ENCODE results near the gene ATP5F1A. TPM values are rescaled to one million over a fixed set of nuclear protein-coding genes. Genes with fewer than 3 reads are reported as not detected.

Gene ATP5F1A
- total RNA-seq, 1 experiment from 2014 or later = 912 TPM

Other genes starting within 250 kb of the ATP5F1A start
- gene EPG5, start 131.0 kb downstream of the ATP5F1A start, total RNA-seq (2014; rRNA removed; shearing (Covaris generic)) = 4.6 and 5.8 TPM in 2 replicates
- gene PSTPIP2, start 26.0 kb downstream of the ATP5F1A start, total RNA-seq (2014; rRNA removed; shearing (Covaris generic)) = 18.9 and 19.0 TPM in 2 replicates
- gene HAUS1, start 6.1 kb upstream of the ATP5F1A start, total RNA-seq (2014; rRNA removed; shearing (Covaris generic)) = 237 and 250 TPM in 2 replicates

Data from G401 (cell line).